Astrocyte of the cerebellum (primary cell): ENCODE measurements around the gene DRICH1.
A peak's percentile ranks its signal among the peaks of the same experiment; 100 is the strongest.
"Not testable (repeated sequence)": the region's sequence is repeated elsewhere in the genome, so short reads cannot be mapped to it uniquely, and the experiment has no call there.

Experiments
- DNase-seq: peaks from one replicate; pipeline ENCODE4 v3.0.0-alpha.2; 2011; ENCODE audit warnings: low read depth
- H3K4me3 ChIP-seq: 2 replicates; pipeline ENCODE4 v1.5.1; 2011; ENCODE audit warnings: mild to moderate bottlenecking, low read depth, low read length, moderate library complexity
- in situ Hi-C: cut with HindIII; loops from 2 replicates; pipeline ENCODE4 v1.10.0; 2017; ENCODE audit warnings: low sequenced_read_pairs
- TF ChIP-seq, protein P1 (sequence below): IDR thresholded peaks from 2 replicates; pipeline ENCODE4 v1.5.1; 2012; ENCODE audit warnings: low read length, low read depth, moderate library complexity, mild to moderate bottlenecking; ENCODE audit errors: missing control alignments

The DRICH1 gene

DNA sequence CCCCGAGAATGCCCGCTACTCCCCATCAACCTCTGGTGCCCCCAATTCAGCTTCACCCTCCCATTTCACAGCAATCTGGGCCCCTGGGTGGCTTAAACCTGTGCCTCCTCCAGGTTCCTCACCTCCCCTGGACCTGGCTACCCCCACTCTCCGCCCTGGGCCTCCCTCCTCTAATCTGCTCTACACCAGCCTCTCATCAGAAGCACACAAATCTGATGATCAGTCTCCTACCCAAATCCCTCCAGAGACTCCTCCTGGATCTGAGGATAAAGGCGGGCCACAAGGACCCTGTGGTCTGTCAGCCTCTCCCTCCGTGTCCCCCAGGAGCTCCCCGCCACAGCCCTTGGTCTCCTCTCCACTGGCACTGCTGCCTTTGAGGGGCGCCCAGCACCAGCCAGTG, 28.9 kb downstream of the DRICH1 start:
- in situ Hi-C loops = no loop called here
- TF ChIP-seq, protein P1, sequence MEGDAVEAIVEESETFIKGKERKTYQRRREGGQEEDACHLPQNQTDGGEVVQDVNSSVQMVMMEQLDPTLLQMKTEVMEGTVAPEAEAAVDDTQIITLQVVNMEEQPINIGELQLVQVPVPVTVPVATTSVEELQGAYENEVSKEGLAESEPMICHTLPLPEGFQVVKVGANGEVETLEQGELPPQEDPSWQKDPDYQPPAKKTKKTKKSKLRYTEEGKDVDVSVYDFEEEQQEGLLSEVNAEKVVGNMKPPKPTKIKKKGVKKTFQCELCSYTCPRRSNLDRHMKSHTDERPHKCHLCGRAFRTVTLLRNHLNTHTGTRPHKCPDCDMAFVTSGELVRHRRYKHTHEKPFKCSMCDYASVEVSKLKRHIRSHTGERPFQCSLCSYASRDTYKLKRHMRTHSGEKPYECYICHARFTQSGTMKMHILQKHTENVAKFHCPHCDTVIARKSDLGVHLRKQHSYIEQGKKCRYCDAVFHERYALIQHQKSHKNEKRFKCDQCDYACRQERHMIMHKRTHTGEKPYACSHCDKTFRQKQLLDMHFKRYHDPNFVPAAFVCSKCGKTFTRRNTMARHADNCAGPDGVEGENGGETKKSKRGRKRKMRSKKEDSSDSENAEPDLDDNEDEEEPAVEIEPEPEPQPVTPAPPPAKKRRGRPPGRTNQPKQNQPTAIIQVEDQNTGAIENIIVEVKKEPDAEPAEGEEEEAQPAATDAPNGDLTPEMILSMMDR = no peak
- H3K4me3 ChIP-seq = no peak overlapping the region
- DNase-seq = no peak

DNA sequence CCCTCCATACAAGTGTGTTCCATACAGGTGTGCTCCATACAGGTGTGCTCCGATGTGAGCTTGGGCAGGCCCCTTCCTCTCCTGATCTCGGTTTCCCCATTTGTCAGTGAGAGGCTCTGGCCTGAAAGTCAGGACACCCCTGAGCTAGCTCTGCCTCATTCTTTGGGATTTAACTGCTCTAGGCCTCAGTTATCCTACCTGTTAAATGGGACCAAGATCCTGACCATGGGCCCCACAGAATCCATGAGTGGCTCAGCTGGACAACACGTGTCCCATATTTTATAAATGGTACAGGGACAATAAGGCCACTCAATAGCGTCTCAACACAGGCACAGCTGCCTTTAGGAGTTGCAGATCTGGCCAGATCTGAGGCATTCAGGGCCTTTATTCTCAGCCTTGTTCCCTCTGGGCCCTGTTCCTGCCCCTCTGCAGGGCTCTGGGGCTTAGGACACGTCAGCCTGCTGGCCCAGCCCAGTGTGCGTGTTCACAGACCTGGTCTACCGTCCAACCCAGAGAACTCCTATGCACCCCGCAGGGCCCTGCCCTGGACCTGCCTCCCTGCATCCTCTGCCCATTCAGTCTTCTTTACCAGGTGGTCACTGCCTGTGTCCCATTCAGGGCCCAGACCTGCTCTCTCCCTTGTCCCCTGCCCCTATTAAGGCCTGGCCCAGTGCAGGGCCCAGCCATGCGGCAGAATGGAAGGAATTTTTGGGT, 33.2 kb downstream of the DRICH1 start:
- in situ Hi-C loops = no loop called here
- no peak for DNase-seq
- TF ChIP-seq, protein P1 = no peak
- no peak overlapping the region for H3K4me3 ChIP-seq

DNA sequence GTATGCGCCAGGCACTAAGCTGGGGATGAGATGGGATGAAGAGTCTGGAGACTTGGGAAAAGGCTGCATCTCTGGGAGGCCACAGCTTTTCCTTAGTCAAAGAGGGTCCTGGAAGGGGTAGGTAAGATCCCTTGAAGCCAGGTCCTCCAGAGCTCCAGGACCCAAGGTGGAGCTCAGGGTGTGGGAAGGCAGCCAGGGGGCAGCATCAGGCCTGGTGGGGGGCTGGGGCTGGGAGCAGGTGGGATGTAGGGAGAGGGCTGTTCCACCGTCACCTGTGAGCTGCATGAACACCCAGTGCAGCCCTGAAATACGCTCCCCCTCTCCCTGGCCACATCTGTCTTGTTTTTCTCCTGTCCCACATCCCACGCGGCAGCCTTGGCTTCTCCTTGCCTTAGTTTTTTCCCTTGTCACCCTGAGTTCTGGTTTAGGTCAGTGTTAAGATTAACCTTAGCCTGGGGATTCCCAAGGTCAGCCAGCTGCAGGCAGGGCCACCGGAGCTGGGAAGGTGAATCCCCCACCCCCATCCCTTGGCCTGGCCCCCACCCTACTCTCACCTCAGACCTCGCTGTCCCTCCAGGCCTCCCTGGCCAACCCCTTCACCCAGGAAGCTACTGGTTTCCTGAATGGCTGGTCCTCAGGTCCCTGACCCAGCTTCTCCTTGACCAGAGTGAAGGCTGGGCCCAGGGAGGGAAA, 34.4 kb downstream of the DRICH1 start:
- DNase-seq, in situ Hi-C loops, H3K4me3 ChIP-seq: not testable (repeated sequence)

DNA sequence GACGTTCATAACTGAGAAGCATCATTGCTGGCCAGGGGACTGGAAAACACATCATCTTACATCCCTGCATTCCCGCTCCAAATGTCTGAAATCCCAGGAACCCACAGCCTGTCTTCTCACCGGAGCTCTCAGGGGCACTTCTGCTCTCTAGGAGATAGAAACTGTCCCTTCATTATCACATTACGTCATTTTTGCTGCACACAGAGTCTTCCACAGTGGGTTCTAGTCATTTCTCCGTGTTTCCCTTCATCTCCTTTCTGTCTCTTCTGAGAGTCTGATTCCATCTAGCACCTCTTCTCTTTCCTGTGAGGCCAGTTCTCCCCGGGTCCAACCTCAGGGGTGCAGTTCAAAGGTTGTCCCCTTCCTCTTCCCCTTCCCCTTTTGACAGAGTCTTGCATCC, 36.2 kb downstream of the DRICH1 start:
- H3K4me3 ChIP-seq, DNase-seq, in situ Hi-C loops: not testable (repeated sequence)

DNA sequence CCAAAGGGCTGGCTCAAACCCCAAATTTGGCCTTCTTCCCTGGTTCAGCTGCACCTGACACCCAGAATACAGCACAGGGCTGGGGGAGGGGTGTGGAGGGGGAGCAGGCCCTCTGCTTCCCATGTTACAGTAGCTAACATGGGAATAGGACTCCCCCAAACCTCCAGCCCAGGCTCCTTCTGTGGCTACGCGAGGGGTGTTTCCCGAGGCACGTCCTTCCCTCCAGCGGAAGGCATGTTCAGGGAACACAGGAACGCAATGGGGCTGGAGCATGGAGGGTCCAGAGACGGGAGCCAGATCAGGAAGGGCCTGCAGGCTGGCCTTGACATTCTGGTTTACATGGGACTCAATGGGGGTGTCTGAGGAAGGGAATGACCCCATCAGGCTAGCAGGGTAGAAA, 40.3 kb downstream of the DRICH1 start:
- in situ Hi-C loops = no loop called here
- no peak for DNase-seq
- no peak overlapping the region for H3K4me3 ChIP-seq
- TF ChIP-seq, protein P1 = no peak

DNA sequence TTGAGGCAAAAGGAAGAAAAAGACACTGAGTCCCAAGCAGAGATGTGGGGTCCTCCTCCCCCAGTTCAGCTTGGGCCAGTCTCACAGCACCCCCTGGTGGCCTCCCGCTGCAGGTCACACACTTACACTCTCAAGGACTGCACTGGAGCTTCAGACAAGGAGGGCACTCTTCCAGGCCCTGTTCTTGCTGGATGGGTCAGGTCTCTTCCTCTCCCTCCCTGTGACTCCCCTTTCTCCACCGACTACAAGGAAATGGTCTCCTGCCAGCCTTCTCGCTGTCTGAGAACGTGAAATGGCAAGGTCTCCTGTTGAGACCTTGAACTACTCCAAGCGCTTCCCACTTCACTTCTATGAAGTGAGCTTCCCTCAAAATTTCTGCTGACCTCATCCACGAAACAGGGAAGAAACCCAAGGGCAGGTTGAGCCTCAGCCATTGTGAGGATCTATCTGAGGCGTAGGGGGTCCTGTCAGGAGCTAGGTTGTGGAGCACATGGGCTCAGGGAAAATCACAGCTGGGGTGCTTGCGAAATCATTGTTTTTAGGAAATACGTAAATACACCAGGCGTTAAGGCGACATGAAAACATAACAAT, 40.8 kb downstream of the DRICH1 start:
- TF ChIP-seq, protein P1 = peak; percentile 91
- in situ Hi-C loops = no loop called here
- H3K4me3 ChIP-seq = no peak overlapping the region
- DNase-seq = peak; percentile 28

DNA sequence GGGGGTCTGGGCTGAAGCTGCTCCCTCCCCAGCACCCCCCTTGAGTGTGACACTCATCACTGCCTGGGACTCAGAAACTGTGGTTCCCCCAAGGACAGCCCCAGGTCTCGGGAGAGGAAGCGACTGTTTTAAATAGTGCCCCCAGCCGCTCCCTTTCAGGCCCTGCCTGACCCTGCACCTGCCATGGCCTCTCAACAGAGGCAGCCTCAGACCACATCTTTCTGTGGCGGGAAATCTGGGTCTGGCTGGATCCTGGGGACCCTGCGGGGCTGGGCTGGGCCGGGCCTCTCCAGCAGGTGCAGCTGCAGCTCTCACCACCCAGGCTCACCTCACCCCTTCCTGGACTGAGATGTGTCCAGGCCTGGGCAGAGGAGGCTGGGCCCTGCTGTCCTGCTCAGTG, 48.3 kb downstream of the DRICH1 start:
- in situ Hi-C loops = no loop called here
- TF ChIP-seq, protein P1 = no peak
- no peak overlapping the region for H3K4me3 ChIP-seq
- no peak for DNase-seq
